ENCODE results near the gene VSTM4.

VSTM4 gene, protein sequence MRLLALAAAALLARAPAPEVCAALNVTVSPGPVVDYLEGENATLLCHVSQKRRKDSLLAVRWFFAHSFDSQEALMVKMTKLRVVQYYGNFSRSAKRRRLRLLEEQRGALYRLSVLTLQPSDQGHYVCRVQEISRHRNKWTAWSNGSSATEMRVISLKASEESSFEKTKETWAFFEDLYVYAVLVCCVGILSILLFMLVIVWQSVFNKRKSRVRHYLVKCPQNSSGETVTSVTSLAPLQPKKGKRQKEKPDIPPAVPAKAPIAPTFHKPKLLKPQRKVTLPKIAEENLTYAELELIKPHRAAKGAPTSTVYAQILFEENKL

GRCh38 chr10:49115015-49115795 lies at the start of gene VSTM4:
Gene VSTM4 (minus strand): TSS chr10:49115522. CDS start chr10:49115485, 37 bp downstream.
- no peak for DNase-seq (ENCODE audit: low read depth)

- no peak for DNase-seq (ENCODE audit: low read depth)
Measured at GRCh38 chr10:49164559-49165188, 49.4 kb upstream of the VSTM4 start.

DNA sequence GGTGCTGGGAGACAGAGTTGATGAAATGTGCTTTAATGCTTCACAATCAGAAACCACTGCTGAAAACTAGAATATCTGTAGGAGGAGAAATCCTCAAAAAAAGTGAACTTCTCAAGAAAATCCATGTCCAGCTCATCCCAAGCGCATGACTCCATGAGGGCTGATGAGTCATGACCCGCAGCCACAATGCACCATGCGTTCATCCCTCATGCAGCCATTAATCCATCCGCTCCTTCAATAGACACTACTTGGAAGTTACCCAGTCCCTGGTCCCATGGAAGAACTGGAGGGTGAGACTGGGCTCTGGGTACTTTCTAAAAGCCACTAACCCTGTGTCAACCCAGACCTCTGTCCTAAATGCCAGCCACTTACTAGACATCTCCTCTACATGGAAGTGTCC lies 48.4 kb upstream of the VSTM4 start:
- no peak for DNase-seq (ENCODE audit: low read depth)

DNA sequence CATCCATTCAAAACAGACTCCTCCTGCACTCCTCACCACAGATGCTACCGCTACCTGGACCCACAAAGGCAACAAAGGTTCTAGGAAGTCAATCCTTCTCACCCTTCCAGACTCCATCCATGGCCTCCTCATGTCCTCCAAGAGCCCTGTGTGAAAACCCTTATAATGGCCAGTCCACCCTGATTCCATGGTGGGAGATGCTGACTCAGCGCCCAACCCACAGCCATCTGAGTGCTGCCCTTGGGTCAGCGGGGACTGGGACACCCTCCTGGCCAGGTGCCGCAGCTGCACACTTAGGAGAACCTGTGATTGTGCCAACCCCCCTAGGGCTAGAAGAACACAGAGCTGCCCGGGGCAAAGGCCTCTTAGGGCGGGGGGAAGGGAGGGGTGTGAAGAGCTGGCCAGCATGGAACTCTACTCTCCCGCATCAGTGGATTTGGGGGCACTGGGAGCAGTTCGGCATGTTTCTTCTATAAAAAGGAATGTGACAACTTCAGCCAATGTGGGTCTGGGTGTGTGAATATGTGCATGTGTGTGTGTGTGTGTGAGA lies 47.5 kb upstream of the VSTM4 start:
- no peak for DNase-seq (ENCODE audit: low read depth)

DNA sequence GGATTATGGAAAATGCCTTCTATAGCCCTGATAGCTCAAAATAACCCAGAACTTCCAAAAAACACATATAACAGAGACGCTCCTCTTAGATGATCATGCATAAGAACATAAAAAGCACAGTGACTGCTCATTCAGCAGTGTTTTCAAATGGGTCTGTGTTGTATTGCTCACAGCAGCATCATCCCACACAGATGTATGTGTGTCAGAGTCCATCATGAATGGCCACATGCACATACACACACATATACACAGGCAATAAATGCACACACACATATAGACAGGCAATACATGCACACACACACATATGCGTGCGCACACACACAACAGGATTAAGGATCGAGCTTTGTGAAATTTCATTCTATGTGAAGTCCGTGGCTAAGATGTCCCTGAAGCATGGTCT lies 46.7 kb upstream of the VSTM4 start:
- no peak for DNase-seq (ENCODE audit: low read depth)

- no peak for DNase-seq (ENCODE audit: low read depth)
Measured at GRCh38 chr10:49161411-49161997, 46.2 kb upstream of the VSTM4 start.

DNA sequence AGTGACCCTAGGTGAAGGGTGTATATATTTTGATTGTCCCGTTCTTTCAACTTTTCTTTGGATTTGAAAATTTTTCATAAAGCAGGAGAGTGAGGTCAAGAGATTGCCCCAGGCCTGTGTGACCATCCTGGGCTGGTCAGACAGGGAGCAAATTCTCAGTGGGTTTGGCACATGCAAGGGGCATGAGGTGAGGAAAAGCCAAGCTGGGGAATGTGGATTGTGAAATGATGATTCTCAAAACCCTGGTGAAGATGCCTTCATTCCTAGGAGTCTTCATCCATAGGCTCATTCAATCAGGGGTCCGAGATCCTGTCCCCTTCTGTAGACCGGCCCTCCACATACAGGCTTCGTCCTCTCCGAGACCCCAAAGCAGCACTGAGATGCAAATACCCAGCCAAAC lies 45.5 kb upstream of the VSTM4 start:
- DNase-seq (ENCODE audit: low read depth), result no peak

- DNase-seq (ENCODE audit: low read depth), result no peak
Measured at GRCh38 chr10:49160110-49160509, 44.8 kb upstream of the VSTM4 start.

DNA sequence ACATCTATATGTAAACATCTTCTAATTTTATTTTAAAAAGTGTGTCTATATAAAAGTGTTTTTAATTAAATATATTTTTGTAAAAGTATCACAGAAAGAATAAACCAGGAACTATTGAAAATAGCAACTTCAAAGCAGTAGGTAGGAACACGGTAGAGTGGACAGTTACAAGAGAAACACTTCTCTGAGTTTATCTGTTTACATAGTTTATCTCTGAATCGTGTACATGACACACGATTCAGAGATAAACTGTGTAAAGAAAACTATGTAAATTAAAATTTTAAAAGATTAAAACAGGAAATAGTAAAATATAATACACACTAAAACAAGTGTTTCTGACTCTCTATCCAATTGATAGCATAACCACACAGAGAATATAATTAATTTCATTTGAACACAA lies 43.6 kb upstream of the VSTM4 start:
- DNase-seq (ENCODE audit: low read depth), result no peak

DNA sequence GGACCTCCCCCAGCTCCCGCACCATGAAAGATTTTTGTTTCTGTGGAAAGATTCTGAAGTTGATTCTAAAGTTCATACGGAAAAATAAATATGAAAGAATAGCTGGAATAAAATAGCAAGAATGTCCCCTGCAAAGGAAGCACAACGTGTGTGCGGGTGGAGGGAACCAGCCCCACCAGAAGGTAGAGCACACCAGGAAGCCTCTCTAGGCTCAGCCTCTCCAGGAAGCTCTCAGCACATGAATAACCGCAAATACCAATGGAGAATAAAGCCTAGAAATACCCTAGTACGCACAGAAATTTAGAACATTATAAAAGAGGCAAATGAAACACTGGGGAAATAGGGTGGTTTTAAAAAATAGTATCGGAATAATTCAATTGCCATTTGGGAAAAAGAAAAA lies 43.1 kb upstream of the VSTM4 start:
- DNase-seq (ENCODE audit: low read depth), result no peak

- no peak for DNase-seq (ENCODE audit: low read depth)
Measured at GRCh38 chr10:49157229-49157628, 41.9 kb upstream of the VSTM4 start.

DNA sequence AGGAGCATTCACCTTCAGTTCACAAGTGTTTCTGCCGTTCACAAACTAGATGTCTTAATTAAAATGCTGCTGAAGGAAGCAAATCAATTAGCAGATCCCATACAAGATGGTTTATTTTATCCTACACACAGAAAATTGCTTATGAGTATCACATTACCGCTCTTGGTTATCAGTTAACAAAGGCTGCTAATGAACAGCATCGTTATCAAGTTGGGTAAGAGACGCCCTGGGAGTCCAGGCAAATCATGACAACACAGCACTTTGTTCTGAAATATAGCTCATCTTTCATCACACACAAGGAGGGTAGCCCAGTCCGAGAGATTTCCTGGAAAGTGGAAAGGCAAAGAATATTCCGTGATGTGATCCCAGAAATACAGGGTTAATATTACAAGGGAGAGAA lies 39.3 kb upstream of the VSTM4 start:
- no peak for DNase-seq (ENCODE audit: low read depth)

GRCh38 chr10:49153971-49154370 lies 38.6 kb upstream of the VSTM4 start:
- no peak for DNase-seq (ENCODE audit: low read depth)

DNA sequence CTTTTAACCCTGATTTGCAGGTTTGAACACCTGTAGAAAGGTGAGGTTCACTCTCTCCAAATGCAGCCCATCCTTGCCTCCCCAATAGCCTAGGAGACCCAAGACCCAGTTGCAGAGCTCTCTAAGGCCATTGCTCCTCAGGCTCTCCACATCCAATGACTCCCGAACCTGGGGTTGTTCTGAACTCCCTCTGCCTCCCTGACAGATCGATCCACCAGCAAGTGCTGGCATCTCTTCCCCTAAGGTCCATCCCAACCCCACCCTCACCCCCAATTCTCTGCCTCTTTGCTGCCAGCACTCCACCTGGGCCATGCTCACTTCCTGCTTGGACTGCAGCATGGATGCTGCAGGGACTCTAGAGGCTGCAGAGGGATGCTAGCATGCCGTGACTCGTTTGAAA lies 37.8 kb upstream of the VSTM4 start:
- no peak for DNase-seq (ENCODE audit: low read depth)

DNA sequence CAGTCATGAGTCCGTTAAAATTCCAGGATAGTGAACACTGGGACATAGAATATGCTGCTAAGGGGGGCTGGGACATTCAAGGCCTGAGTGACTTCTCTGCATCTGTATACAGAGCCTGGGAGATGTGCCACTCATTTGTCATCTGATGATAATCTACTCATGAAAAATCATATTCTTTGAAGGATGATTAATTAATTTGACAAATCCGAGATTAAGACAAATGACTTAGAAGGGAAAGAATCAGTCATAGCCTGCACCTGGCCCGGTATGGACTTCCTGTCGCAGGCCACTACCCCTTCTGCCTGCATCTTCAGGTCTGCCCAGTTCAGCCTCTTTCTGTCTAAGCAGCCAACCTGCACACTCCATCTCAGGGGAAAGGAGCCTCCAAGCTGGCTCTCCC lies 37.3 kb upstream of the VSTM4 start:
- DNase-seq (ENCODE audit: low read depth), result no peak

DNA sequence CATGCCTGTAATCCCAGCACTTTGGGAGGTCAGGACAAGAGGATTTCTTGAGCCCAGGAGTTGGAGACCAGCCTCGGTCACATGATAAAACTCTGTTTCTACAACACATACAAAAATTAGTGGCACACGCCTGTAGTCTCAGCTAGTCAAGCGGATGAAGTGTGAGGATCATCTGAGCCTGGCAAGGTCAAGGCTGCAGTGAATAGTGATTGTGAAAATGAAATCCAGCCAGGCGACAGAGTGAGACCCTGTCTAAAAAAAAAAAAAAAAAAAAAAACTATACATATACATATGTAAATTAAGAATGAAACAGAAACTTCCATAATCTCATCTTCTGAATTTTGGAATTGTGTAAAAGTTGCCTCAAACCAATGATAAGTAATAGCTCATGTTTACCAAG lies 36.7 kb upstream of the VSTM4 start:
- DNase-seq (ENCODE audit: low read depth), result no peak

GRCh38 chr10:49151481-49151880 lies 36.2 kb upstream of the VSTM4 start:
- no peak for DNase-seq (ENCODE audit: low read depth)

GRCh38 chr10:49151025-49151445 lies 35.7 kb upstream of the VSTM4 start:
- no peak for DNase-seq (ENCODE audit: low read depth)

GRCh38 chr10:49150426-49150825 lies 35.1 kb upstream of the VSTM4 start:
- DNase-seq (ENCODE audit: low read depth), result no peak

GRCh38 chr10:49149881-49150280 lies 34.6 kb upstream of the VSTM4 start:
- DNase-seq (ENCODE audit: low read depth), result no peak

DNA sequence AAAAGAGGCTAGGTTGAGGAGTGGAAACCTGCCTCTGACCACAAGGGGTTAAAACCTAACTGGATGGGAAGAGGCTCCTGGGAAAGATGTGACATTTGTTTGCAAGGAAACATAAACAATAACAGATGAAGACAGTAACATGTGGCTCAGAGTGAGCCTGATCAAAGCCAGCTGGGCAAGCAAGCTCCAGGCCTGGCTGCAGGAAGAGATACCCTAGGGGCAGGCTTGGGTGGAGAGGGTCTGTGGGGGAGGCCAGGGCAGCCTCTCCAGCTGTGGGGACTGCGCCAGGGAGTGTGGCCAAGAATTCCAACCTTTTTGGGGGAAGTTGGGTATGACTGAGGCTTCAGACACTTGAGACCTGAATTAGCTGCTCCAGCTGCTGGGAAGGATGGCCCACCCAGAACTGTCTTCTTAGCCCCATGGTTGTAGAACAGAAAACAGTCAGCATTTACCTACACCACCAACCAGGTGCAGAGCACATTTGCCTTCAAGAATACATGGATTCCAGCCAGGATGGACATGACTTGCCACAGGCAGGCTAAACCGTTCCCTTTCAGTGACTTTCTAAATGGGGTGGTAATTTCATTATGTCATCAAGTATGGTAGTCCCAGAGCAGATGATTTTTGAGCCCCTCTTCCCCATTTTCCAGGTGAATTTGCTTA lies 28.9 kb upstream of the VSTM4 start:
- no peak for DNase-seq (ENCODE audit: low read depth)

GRCh38 chr10:49143249-49143648 lies 27.9 kb upstream of the VSTM4 start:
- DNase-seq (ENCODE audit: low read depth), result no peak

Measured in stimulated activated CD8-positive, alpha-beta memory T cell treated with anti-CD3 and anti-CD28 coated beads, Interleukin-7, amount 100 ng/mL, for 24 hours (primary cell).